Stimulated activated CD4-positive, alpha-beta T cell treated with anti-CD3 and anti-CD28 coated beads, Interleukin-12 subunit alpha, Interleukin-12 subunit beta, amount 100 ng/mL, for 4 hours (primary cell): Measurements from ENCODE around the gene GRAP.

Source experiments
- DNase-seq: peaks from one replicate; pipeline ENCODE4 v3.0.0-alpha.2; 2020

The GRAP gene

DNA sequence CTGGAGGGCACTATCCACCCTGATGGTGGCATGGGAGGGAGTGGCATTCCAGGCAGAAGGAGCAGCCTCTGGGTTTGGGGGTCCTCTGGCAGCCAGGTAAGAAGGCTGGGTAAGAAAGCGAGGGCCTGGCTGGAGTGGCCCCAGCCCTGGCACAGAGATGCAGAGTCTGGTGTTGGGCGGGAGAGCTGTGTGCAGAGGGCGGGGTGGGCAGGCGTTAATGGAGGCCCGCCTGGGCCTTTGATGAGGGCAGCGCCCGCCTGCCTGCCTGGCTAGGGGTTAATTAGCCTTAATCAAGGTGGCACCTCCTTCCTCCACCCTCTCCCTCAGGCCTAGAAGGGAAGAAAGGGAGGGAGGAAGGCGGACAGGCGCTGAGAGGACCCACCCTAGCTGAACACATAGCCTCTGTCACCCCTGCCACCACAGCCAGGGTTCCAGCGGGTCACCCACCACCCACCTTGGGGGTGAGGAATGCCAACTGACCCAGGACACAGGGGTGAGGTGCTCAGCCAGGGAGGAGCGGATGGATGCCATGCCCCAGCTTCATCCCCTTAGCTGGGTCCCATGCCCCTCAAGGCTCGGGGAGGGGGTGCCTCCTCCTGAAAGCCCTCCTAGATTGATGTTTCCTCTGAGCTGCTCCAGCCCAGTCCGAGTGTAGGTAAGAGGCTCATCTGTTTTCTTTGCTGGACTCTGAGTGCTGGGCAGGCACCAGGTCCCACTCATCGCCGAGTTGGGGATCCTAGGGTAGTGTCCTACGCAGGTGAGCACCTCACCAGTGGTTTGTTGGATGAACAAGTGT, 28.8 kb downstream of the GRAP start:
- no peak for DNase-seq

GRCh38 chr17:19017401-19017800, 29.4 kb downstream of the GRAP start:
- DNase-seq: no peak

DNA sequence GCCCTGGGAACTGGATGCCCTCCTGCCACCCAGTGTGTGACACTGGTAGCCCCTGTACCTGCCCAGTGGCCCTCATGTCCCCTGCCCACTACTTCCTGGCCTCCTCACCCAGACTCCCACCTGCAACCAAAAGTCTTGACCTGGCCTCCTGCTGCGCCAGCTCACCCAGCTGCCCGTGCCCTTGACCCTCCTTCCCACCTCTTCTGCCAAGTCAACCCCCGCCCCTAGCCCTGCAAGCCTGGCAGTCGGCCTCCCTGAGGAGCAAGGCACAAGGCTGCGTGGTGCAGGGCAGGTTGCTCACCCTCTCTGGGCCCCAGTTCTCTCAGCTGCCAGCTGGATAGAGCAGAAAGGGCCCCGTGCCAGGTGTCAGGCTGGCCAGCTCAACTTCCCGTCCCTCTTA, 29.9 kb downstream of the GRAP start:
- no peak for DNase-seq

GRCh38 chr17:19016297-19016696, 30.5 kb downstream of the GRAP start:
- DNase-seq: no peak

GRCh38 chr17:19015428-19015827, 31.3 kb downstream of the GRAP start:
- no peak for DNase-seq

DNA sequence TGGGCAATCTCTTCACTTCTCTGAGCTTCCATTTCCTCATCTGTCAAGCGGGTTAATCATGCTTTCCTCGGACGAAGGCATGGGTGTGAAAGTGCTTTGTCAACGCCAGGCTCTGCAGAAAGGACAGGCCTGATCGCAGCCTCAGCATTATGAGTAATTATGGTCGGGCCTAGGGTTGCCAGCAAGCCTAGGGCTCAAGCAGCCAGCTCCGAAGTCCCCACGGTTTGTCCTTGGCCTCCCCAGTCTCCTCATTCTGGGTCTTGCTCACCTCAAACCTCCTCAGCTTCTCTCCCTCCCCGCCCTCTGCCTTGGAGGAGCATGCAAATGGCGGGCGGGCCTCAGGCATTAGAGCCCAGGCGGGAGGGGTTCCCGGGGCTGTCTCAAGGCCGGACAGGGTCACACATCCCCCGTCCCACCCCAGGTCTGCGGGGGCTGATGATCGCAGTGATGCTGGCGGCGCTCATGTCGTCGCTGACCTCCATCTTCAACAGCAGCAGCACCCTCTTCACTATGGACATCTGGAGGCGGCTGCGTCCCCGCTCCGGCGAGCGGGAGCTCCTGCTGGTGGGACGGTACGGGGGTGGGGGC, 32.0 kb downstream of the GRAP start:
- DNase-seq: no peak

GRCh38 chr17:19013806-19014627, 32.7 kb downstream of the GRAP start:
- no peak for DNase-seq

DNA sequence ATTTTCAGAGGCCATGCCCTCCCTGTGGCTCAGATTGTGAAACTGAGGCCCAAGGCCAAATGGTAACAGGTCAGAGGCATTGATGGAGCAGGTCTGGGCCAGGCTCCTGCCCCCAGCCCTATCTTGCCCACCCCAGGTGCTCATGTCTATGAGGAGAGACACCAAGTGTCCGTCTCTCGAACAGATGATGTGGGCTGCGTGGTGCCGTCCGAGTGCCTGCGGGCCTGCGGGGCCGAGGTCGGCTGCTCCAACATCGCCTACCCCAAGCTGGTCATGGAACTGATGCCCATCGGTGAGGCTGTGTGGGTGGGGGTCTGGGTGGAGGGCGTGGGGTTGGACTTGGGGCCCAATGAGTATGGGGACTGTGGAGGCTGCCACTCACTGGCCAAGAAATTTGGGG, 33.5 kb downstream of the GRAP start:
- no peak for DNase-seq

- no peak for DNase-seq
Observed at GRCh38 chr17:19012171-19013080, 34.3 kb downstream of the GRAP start.

GRCh38 chr17:19011581-19011980, 35.2 kb downstream of the GRAP start:
- DNase-seq: no peak

DNA sequence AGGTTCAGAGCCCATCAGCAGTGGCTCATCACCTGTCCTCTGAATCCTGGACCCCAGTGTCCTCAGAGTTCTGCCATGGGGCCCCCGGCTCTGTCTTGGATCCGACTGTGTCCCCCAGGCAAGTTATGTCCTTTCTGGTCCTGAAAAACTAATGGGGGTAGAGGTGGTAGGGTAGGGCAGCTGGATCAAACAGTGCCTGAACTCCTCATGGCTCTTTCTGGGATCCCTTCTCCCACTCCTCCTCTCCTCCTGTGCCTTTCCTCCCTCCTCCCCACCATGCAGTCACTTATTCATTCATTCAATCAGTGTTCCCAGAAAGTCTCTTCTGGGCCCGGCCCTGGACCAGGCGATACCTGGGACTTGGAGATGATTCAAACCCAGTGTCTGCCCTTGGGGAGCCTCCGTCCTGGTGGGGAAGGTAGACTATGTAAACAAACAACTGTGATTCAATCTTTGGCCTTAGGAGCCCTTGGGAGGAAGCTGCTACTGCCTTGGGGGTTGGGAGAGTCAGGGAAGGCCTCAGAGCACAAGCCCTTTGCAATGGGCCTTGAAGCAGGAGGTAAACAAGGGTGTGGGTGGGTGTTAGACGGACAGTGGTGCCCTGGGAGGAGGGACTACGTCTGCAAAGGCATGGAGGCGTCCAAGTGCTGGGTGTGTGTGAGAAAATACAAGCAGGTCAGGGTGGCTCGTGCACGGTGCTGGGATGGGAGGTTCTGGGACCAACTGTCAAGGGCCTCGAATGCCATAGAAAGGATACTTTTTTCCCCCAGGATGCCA, 35.8 kb downstream of the GRAP start:
- no peak for DNase-seq

GRCh38 chr17:19009970-19010369, 36.8 kb downstream of the GRAP start:
- no peak for DNase-seq

DNA sequence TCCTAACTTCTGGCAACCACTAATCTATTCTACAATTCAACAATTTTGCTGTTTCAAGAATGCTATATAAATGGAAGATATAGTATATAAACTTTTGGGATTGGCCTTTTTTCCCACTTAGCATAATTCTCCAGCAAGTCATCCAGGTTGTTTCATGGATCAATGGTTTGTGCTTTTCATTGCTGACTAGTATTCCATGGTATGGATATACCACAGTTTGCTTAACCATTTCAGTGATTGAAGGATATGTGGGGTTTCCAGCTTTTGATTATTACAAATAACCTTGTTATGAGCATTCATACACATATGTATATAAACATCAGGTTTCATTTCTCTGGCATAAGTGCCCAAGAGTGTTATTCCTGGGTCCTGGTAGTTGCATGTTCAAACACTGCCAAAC, 40.1 kb downstream of the GRAP start:
- DNase-seq: no peak

DNA sequence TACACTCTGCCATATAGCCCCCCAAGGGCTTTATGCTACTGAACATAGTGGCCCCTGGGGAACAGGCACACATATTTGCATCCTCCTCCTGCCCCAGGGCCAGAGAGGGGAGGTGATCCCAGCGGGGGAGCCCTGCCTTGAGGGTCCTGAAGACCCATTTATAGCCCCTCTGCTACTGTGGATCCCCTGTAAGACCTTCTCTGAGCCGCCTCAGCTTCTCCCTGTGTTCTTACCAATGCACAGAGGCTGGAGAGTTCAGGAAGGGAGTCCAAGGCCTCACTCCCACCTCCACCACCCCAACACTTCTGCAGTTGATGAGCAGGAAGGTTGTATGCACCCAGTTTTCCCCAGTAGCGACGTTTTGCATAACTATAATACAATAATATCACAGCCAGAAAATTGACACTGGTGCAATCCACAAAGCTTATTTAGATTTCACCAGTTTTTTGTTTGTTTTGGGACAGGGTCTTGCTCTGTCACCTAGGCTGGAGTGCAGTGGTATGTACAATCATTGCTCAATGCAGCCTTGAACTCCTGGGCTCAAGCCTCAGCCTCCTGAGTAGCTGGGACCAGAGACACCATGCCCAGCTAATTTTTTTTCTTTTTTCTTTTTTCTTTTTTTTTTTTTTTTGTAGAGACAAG, 40.8 kb downstream of the GRAP start:
- DNase-seq: no peak

DNA sequence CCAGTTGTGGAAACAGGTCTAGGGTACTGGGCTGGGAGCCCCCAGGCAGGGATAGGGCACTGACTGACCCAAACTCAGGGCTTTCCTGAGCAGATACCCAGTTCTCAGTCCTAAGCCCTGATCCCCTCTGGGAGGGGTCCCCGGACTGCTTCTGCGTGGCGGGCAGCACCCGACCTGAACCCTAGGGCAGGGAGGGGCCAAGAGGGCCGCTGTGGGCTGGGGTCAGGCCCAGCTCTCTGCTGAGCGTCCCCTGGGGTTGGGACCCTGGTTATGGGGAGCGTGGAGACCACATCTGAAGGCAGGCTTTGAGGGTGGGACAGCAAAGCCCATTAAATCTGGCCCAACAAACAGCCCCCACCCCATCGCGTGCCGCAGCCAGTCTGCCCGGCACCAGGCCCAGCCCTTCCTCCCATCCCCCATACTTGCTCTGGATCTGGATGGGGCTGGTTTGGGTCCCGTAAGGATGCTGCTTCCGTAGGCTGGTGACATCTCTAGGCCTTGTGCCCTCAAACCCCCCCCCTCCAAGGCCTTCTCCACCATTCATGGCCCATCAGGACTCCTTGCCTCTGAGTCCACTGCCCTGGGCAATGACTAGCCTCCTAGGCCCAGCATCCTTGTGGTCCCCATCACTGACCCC, 41.5 kb downstream of the GRAP start:
- DNase-seq: no peak

GRCh38 chr17:19004421-19005136, 42.2 kb downstream of the GRAP start, which contains the start of gene FAM83G:
Gene FAM83G (minus strand): TSS chr17:19004764. CDS start chr17:19004041, 723 bp downstream.
- DNase-seq: peak; percentile 90

DNA sequence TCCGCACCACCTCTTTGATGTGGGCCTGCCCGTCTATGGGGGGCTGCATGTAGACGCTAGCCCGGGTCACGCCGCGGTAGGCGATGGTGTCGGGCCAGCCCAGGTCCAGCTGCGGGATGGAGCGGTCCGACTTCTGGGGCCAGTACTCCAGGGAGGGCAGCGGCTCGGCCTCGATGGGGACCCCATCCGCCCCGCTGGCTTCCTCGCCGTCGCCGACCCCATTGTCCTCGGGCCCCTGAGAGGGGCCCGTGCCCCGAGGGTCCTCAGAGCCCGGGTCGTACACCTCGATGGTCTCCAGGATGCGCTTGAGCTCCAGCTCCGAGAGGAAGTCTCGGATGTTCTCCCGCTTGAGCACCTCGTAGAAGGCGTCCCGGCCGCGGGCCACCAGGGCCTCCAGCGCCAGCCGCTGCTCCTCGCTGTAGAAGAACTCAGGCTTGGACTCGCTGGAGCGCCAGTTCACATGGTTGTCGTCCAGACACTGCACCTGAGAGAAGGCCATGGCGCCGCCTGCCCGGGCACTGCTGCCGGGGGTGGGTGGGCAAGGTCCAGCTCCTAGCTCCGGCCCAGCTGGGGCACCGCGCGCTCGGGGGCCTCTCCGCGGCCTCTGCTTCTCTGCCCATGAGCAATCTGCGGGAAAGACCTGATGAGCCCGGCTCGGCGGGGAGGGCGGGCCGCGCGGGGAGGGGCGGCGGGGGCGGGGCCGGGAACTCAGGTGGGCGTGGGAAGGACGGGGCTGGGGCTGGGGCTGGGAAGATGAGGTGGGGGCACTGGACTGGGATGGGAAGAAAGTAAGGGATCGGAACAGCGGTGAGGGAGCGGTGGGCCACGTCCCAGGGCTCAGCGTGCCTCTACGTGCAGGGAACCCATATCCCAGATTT, 43.0 kb downstream of the GRAP start:
- DNase-seq: peak; percentile 64

DNA sequence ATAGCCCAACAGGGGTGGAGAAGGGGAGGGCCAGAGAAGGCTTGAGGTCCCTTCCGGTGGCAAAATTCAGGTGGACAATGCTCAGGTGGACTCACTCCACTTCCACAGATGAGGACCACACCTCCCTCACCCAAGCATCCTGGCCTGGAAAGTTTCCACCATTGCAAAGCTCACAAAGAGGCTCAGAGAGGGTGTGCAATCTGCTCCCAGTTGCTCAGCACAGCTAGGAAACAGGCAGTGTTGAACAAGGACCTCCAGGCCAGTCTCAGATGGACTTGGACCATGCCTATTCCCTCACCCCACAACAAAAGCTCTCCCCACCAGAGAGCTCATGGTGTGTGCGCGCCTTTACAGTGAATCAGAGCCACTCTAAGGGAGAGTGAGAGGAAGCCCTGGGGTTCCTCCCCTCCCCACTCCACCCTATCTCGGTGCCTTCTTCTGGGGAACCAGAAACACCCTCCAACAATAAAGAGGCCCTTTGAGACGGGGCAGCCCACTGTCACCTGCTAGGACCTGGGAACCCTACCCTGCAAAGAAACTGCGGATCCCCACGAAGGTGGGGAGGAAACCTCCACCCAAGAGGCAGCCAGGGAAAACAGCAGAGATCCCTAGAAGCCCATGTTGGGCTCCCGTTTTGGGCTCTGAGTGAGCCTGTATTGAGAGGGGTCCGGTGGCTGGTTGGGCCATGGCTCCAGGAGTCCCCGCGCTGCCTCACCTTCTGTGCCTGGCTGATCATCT, 43.8 kb downstream of the GRAP start:
- DNase-seq: no peak
